IMR-90 (cell line): ENCODE measurements around the gene ACACA. TPM values are rescaled to one million over a fixed set of nuclear protein-coding genes. Genes with fewer than 3 reads are reported as not detected.

ENCODE experiments used
- CEBPB ChIP-seq: IDR thresholded peaks from 2 replicates; pipeline ENCODE4 v1.6.1; 2012; ENCODE audit warnings: low read depth, low read length, improper control_type of control experiment
- MAFK ChIP-seq: IDR thresholded peaks from 2 replicates; pipeline ENCODE4 v1.6.1; 2012; ENCODE audit warnings: low read depth, low read length, improper control_type of control experiment
- POLR2A ChIP-seq: IDR thresholded peaks from 2 replicates; pipeline ENCODE4 v1.6.1; 2012; ENCODE audit warnings: mild to moderate bottlenecking, low read depth, low read length
- polyA plus RNA-seq, 3 experiments: library from polyadenylated mRNA; depleted of rRNA; stranded (reverse); fragments of >200 nt; gene quantifications; 2 replicates each; pipeline ENCODE4 v1.2.3, GENCODE V29; 2012; ENCODE audit warnings: low replicate concordance in 1 of 3
- total RNA-seq: library from RNA; depleted of rRNA; stranded (reverse); fragments of >200 nt; gene quantifications from 2 replicates; pipeline ENCODE4 v1.2.3, GENCODE V29; 2012
- TF ChIP-seq, protein P1 (sequence below): fragments of 150-350 bp; IDR thresholded peaks from 2 replicates; pipeline ENCODE4 v1.6.1; 2017; ENCODE audit warnings: mild to moderate bottlenecking, antibody characterized with exemption, low read length, low read depth
- TF ChIP-seq, protein P2 (sequence below): conservative IDR thresholded peaks from 2 replicates; pipeline ENCODE4 v1.5.1; 2012; ENCODE audit warnings: mild to moderate bottlenecking, low read depth, low read length, improper control_type of control experiment

Gene ACACA
- total and polyA plus RNA-seq, 2 of the 4 experiments (the other 2 are of a cell fraction): 21.3 to 39.1 TPM

DNA sequence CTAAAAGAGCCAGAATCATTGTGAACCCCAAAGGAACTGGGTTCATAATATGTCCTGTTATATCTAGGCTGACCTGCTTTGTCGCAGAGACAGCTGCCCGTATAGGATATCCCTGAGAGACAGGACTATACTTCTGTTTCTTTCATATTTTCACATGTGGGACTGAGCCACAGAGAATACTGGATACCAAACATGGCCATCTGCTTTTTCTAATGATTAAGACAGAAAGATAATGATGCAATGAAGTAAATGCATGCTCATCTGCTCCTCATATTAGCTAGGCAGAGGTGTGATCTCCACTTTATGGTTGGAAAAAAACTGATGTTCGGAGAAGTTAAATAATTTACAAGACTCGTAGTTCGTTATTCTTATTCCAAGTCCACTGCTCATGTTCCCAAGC lies 297.5 kb downstream of the ACACA start (continued):
- TF ChIP-seq, protein P1, sequence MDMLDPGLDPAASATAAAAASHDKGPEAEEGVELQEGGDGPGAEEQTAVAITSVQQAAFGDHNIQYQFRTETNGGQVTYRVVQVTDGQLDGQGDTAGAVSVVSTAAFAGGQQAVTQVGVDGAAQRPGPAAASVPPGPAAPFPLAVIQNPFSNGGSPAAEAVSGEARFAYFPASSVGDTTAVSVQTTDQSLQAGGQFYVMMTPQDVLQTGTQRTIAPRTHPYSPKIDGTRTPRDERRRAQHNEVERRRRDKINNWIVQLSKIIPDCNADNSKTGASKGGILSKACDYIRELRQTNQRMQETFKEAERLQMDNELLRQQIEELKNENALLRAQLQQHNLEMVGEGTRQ: no peak
- TF ChIP-seq, protein P2, sequence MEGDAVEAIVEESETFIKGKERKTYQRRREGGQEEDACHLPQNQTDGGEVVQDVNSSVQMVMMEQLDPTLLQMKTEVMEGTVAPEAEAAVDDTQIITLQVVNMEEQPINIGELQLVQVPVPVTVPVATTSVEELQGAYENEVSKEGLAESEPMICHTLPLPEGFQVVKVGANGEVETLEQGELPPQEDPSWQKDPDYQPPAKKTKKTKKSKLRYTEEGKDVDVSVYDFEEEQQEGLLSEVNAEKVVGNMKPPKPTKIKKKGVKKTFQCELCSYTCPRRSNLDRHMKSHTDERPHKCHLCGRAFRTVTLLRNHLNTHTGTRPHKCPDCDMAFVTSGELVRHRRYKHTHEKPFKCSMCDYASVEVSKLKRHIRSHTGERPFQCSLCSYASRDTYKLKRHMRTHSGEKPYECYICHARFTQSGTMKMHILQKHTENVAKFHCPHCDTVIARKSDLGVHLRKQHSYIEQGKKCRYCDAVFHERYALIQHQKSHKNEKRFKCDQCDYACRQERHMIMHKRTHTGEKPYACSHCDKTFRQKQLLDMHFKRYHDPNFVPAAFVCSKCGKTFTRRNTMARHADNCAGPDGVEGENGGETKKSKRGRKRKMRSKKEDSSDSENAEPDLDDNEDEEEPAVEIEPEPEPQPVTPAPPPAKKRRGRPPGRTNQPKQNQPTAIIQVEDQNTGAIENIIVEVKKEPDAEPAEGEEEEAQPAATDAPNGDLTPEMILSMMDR: no peak
- TF ChIP-seq MAFK (no peak), CEBPB (no peak), POLR2A (no peak)
